Esophagus muscularis mucosa (tissue), 3 donors: ENCODE data around the gene TBC1D16.

Source experiments
- CTCF ChIP-seq, 3 experiments: fragments of 200-600 bp in 2 of 3; fragments of 450-650 bp in 1 of 3; sonication (generic) in 2 of 3; IDR thresholded peaks; one replicate each; pipeline ENCODE4 v1.5.1; 2017 to 2019; ENCODE audit warnings: antibody characterized with exemption in 3 of 3, mild to moderate bottlenecking in 2 of 3, moderate library complexity in 1 of 3
- POLR2AphosphoS5 ChIP-seq, 2 donors: sonication (generic); formaldehyde crosslinking; IDR thresholded peaks; one replicate each; pipeline ENCODE4 v1.6.1; 2017; ENCODE audit warnings: antibody characterized with exemption in 2 of 2

DNA sequence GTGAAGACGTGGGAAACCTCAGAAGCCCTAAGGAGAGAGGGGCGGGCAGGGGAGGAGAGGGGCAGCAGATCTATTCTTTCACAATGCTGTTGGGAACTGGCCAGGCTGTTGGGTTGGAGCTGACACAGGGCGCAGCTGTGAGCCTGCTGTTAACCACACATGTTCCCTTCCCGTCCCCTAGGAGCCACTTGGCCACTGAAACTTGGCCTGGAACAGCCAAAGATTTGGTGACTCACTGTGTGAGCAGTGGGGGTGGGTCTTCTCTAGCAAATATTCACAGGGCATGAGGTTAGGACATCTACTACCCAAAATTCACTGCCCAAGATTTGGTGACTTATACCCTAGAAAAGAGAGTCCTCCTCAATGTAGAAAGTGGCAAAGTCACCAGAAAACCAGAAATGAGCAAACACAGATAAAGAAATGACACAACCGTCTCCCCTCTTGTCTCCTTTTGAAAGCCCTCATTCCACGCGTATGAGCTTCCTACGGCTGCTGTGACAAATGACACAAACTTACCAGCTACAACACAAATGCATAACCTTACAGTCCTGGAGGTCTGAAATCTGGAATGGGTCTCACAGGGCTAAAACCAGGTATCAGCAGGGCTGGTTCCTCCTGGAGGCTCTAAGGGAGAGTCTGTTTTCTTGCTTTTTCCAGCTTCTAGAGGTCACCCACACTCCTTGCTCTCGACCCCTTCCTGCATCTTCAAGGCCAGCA lies 6.3 kb downstream of the TBC1D16 start:
- TF ChIP-seq CTCF (IDR thresholded peaks at IDR 0.05) (no peak), POLR2AphosphoS5 (IDR thresholded peaks at IDR 0.05) (peak; percentile 38 to 62)
